Sigmoid colon (tissue), 4 donors: ENCODE data around the gene ZNF579.

ENCODE experiments used
- POLR2A ChIP-seq, 2 donors: fragments of 450-650 bp; IDR thresholded peaks; one replicate each; pipeline ENCODE4 v1.6.1; 2016; ENCODE audit warnings: antibody characterized with exemption in 2 of 2, mild to moderate bottlenecking in 2 of 2, moderate library complexity in 2 of 2
- POLR2AphosphoS5 ChIP-seq, 4 donors: sonication (generic); formaldehyde crosslinking; IDR thresholded peaks; one replicate each; pipeline ENCODE4 v1.6.1; 2017; ENCODE audit warnings: antibody characterized with exemption in 4 of 4
- TF ChIP-seq, protein P1 (sequence below), 4 experiments: fragments of 450-650 bp in 3 of 4; fragments of 200-600 bp in 1 of 4; IDR thresholded peaks; one replicate each; pipeline ENCODE4 v1.5.1; 2016 to 2019; ENCODE audit warnings: antibody characterized with exemption in 4 of 4, mild to moderate bottlenecking in 3 of 4, moderate library complexity in 2 of 4

- TF ChIP-seq, protein P1, sequence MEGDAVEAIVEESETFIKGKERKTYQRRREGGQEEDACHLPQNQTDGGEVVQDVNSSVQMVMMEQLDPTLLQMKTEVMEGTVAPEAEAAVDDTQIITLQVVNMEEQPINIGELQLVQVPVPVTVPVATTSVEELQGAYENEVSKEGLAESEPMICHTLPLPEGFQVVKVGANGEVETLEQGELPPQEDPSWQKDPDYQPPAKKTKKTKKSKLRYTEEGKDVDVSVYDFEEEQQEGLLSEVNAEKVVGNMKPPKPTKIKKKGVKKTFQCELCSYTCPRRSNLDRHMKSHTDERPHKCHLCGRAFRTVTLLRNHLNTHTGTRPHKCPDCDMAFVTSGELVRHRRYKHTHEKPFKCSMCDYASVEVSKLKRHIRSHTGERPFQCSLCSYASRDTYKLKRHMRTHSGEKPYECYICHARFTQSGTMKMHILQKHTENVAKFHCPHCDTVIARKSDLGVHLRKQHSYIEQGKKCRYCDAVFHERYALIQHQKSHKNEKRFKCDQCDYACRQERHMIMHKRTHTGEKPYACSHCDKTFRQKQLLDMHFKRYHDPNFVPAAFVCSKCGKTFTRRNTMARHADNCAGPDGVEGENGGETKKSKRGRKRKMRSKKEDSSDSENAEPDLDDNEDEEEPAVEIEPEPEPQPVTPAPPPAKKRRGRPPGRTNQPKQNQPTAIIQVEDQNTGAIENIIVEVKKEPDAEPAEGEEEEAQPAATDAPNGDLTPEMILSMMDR (IDR thresholded peaks at IDR 0.05): no peak
- TF ChIP-seq POLR2AphosphoS5 (IDR thresholded peaks at IDR 0.05): no peak
- no peak for TF ChIP-seq POLR2A (IDR thresholded peaks at IDR 0.05)
Observed at GRCh38 chr19:55593096-55593772, 12.6 kb upstream of the ZNF579 start.
